Measurements from ENCODE around the gene MARCHF10. TPM values are rescaled to one million over a fixed set of nuclear protein-coding genes. Genes with fewer than 3 reads are reported as not detected.

Gene MARCHF10
- polyA plus RNA-seq, 1 donor from 2014 or later = 0.27 TPM

- Histone ChIP-seq H3K27ac (ENCODE audit: low read length) (no peak overlapping the region), H2AFZ (ENCODE audit: low read depth, low read length) (no peak overlapping the region), H3K9me3 (ENCODE audit: low read length) (no peaks in the 10 kb centered on the region), H3K27me3 (ENCODE audit: insufficient read depth, low read depth, low read length) (no peaks in the 10 kb centered on the region), H3K9ac (ENCODE audit: low read length) (no peak overlapping the region), H3K4me2 (ENCODE audit: low read length) (no peak overlapping the region), H3K9me2 (ENCODE audit: insufficient read depth, low read length) (no peaks in the 10 kb centered on the region), H3K79me2 (replicated peaks; ENCODE audit: insufficient read depth, low read length) (no peaks in the 10 kb centered on the region), H3F3A (ENCODE audit: insufficient read depth, low read length, poor library complexity, severe bottlenecking) (no peaks in the 10 kb centered on the region), H4K20me1 (ENCODE audit: insufficient read depth) (no peaks in the 10 kb centered on the region), H3K36me3 (ENCODE audit: insufficient read depth, low read length) (no peaks in the 10 kb centered on the region), H3K4me3 (ENCODE audit: low read length) (no peak overlapping the region)
- TF ChIP-seq EZH2 (IDR thresholded peaks at IDR 0.05; ENCODE audit: borderline replicate concordance, insufficient read depth, low read length, poor library complexity, severe bottlenecking) = no peak
- no peak for TF ChIP-seq RAD21 (conservative IDR thresholded peaks at IDR 0.05)
- TF ChIP-seq MXI1 (conservative IDR thresholded peaks at IDR 0.05; ENCODE audit: poor library complexity, severe bottlenecking) = no peak
- no peak for TF ChIP-seq REST (IDR thresholded peaks at IDR 0.05; ENCODE audit: borderline replicate concordance)
- no peak for TF ChIP-seq TAF1 (IDR thresholded peaks at IDR 0.05; ENCODE audit: low read depth)
- no peak for TF ChIP-seq SMC3 (conservative IDR thresholded peaks at IDR 0.05; ENCODE audit: poor library complexity)
- TF ChIP-seq POLR2AphosphoS5 (IDR thresholded peaks at IDR 0.05) = no peak
- no peak for TF ChIP-seq EP300 (conservative IDR thresholded peaks at IDR 0.05; ENCODE audit: poor library complexity, severe bottlenecking)
- TF ChIP-seq CTCF (IDR thresholded peaks at IDR 0.05; ENCODE audit: poor library complexity, severe bottlenecking) = no peak
Observed at GRCh38 chr17:62767997-62768396, 40.1 kb downstream of the MARCHF10 start.

GRCh38 chr17:62765351-62765750 lies 42.8 kb downstream of the MARCHF10 start:
- Histone ChIP-seq H3K9ac (ENCODE audit: low read length) (no peak overlapping the region), H3K27me3 (ENCODE audit: insufficient read depth, low read depth, low read length) (no peaks in the 10 kb centered on the region), H3K79me2 (replicated peaks; ENCODE audit: insufficient read depth, low read length) (no peaks in the 10 kb centered on the region), H3K4me3 (ENCODE audit: low read length) (no peak overlapping the region), H4K20me1 (ENCODE audit: insufficient read depth) (no peaks in the 10 kb centered on the region), H3K9me2 (ENCODE audit: insufficient read depth, low read length) (no peaks in the 10 kb centered on the region), H3F3A (ENCODE audit: insufficient read depth, low read length, poor library complexity, severe bottlenecking) (no peaks in the 10 kb centered on the region), H3K9me3 (ENCODE audit: low read length) (no peaks in the 10 kb centered on the region), H2AFZ (ENCODE audit: low read depth, low read length) (no peak overlapping the region), H3K4me2 (ENCODE audit: low read length) (no peak overlapping the region), H3K27ac (ENCODE audit: low read length) (no peak overlapping the region), H3K36me3 (ENCODE audit: insufficient read depth, low read length) (no peaks in the 10 kb centered on the region)
- no peak for TF ChIP-seq SMC3 (conservative IDR thresholded peaks at IDR 0.05; ENCODE audit: poor library complexity)

Data from neural cell (in vitro differentiated cells).